Spleen (tissue), 11 donors: Measurements from ENCODE around the gene CRMP1. TPM values are rescaled to one million over a fixed set of nuclear protein-coding genes. Genes with fewer than 3 reads are reported as not detected.

ENCODE experiments used
- DNase-seq: peaks from one replicate; pipeline ENCODE4 v3.0.0-alpha.2; 2020
- H3K27ac ChIP-seq, 8 donors: fragments of 200-600 bp; sonication (generic) in 7 of 8; 1 replicate in 4 of 8; 2 replicates in 4 of 8; pipeline versions ENCODE4 v1.5.0 to v1.8.0; 2016 to 2021; ENCODE audit warnings: inconsistent platforms in 4 of 8, mild to moderate bottlenecking in 4 of 8, moderate library complexity in 1 of 8
- H3K27me3 ChIP-seq, 7 donors: fragments of 200-600 bp; sonication (generic) in 6 of 7; replicated peaks in 1 of 7; 1 replicate in 4 of 7; 2 replicates in 3 of 7; pipeline versions ENCODE4 v1.5.0 to v1.8.0; 2016 to 2021; ENCODE audit warnings: inconsistent platforms in 3 of 7, mild to moderate bottlenecking in 1 of 7
- H3K36me3 ChIP-seq, 6 donors: fragments of 200-600 bp; sonication (generic) in 5 of 6; 1 replicate in 4 of 6; 2 replicates in 2 of 6; pipeline versions ENCODE4 v1.5.0 to v1.8.0; 2016 to 2021; ENCODE audit warnings: inconsistent platforms in 2 of 6
- H3K4me1 ChIP-seq, 6 donors: fragments of 200-600 bp; sonication (generic) in 5 of 6; 1 replicate in 3 of 6; 2 replicates in 3 of 6; pipeline versions ENCODE4 v1.5.0 to v1.8.0; 2016 to 2021; ENCODE audit warnings: inconsistent platforms in 3 of 6
- H3K4me3 ChIP-seq, 8 donors: fragments of 200-600 bp; sonication (generic) in 7 of 8; 1 replicate in 4 of 8; 2 replicates in 4 of 8; pipeline versions ENCODE4 v1.5.0 to v1.8.0; 2016 to 2021; ENCODE audit warnings: inconsistent platforms in 4 of 8, mild to moderate bottlenecking in 4 of 8, moderate library complexity in 2 of 8
- H3K9me3 ChIP-seq, 8 donors: fragments of 200-600 bp; sonication (generic) in 7 of 8; 1 replicate in 4 of 8; 2 replicates in 4 of 8; pipeline versions ENCODE4 v1.5.0 to v1.8.0; 2016 to 2021; ENCODE audit warnings: inconsistent platforms in 4 of 8
- POLR2A ChIP-seq, 3 donors: fragments of 450-650 bp; IDR thresholded peaks; one replicate each; pipeline ENCODE4 v1.5.1; 2017; ENCODE audit warnings: antibody characterized with exemption in 3 of 3, mild to moderate bottlenecking in 1 of 3
- POLR2AphosphoS5 ChIP-seq, 3 donors: sonication (generic); formaldehyde crosslinking; IDR thresholded peaks; one replicate each; pipeline ENCODE4 v1.5.1; 2017; ENCODE audit warnings: antibody characterized with exemption in 3 of 3
- WGBS, 5 donors: extraction: QIAGEN DNeasy Blood & Tissue Kit in 3 of 5; methylation state at CpG; one replicate each; pipeline versions ENCODE4 v1.1.5 to v1.1.7; 2013 to 2018; 5-methylcytosine and 5-hydroxymethylcytosine counted together
- intact Hi-C: fragments of 100-400 bp; cut with DNase I; formaldehyde crosslinking; loops from one replicate; pipeline ENCODE4 v1.15.0; 2023; ENCODE audit warnings: low total_unique reads
- polyA plus RNA-seq, 3 donors: library from polyadenylated mRNA; stranded (reverse); fragments of 200-250 nt; gene quantifications; one replicate each; pipeline ENCODE4 v1.2.1, GENCODE V29; 2013
- total RNA-seq, 7 donors: library from RNA; depleted of rRNA in 3 of 7; stranded (reverse); fragments of >200 nt in 3 of 7; fragmentation: NEBNext Ultra II Directional in 4 of 7; extraction: Animal tissue kit (Norgen Biotek cat#: 25700) in 4 of 7; gene quantifications; one replicate each; pipeline versions ENCODE4 v1.1.0 to v1.2.1, GENCODE V29; 2016 to 2021
- TF ChIP-seq, protein P1 (sequence below), 11 experiments: fragments of 200-600 bp in 7 of 11; fragments of 450-650 bp in 4 of 11; sonication (generic) in 4 of 11; IDR thresholded peaks in 8 of 11; conservative IDR thresholded peaks in 3 of 11; 1 replicate in 7 of 11; 2 replicates in 4 of 11; pipeline versions ENCODE4 v1.4.0 to v1.8.0; 2016 to 2021; ENCODE audit warnings: antibody characterized with exemption in 11 of 11, inconsistent platforms in 4 of 11, mild to moderate bottlenecking in 1 of 11
- donor health status: healthy with polysubstance abuse.
- donor health status: DM: no; HTN: no; CAD: no; lungs with moderate emphysema.
- donor health status: DM: no; HTN: no; CAD: no.
- donor health status: Bipolar disorder and iron deficiency.
- donor health status: healthy.
- donor health status: DM: no; HTN: no; CAD: no.
- donor health status: DM: yes; HTN: yes; CAD: no.

The CRMP1 gene
- total and polyA plus RNA-seq, 10 donors = 0.03 to 2.3 (median 0.85) TPM; not detected in 1

DNA sequence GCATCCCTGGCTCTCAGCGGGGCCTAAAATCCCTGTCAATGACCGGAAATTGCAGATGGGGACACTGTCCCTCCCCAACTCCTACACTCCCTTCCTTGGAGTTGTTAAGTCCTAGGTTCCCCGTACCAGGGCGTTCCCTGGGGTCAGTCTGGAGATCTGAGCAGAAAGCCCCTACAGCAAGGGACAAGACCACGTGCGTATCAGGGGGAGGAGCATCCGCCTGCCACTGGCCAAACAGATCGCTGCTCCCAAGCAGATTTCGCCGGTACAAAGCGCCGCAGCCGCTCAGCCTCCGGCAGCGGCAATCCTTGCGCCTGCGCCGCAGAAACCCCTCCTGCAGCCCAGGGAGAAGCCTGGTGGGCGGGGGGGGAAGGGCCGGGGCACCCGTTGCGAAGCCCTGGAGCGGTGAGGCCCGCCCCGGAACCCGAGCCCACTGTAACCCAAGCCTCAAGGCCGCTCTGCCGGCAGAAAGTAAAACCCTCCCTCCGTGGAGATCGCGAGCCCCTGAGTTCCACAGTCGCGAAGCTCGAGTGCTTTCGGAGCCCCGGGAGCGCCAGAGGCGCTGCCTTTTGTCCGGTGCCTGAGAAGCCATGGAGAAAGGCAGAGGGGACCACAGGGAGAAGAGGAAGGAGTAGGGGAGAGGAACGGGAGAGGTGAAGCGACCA is 2.7 kb downstream of the CRMP1 start:
- peaks cover 17 to 99% (median 83%) of the 10 kb centered on the region in 7 donors for H3K27me3 ChIP-seq

DNA sequence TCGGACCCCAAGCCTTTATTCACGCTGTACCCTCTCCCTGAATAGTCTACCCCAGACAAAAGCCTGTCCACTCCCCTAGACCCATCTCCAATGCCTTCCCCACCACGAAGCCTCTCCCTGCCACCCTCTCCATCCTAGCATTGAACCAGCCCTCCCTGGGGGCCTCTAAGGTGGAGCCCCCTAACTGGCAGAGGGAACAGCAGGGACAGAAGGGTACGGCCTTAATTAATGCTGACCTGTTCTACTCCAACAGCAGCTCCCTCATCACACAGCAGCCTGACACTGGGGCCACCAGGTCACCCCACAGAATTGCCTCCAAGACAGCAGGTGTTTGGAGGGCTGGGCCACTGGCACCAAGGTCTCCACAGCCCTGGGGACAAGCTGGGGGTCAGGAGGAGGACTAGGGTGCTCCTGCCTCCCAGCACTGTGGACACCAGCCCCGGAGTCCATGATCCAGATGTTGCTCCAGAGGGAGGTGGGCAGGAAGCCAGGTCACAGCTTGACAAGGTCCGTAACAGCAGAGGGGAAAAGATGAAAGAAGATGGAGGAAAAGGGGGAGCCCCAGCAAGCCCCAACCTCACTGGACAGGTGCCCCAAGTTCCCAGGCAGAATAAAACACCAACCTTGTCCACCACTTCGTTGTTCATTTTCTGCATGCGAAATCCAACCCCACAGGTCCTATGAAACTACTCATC is 3.7 kb downstream of the CRMP1 start:
- peaks cover 0 to 39% (median 22%) of the 10 kb centered on the region in 6 donors for H3K4me1 ChIP-seq
- intact Hi-C loops = no loop called here
- no peaks in the 10 kb centered on the region for H3K36me3 ChIP-seq
- TF ChIP-seq POLR2AphosphoS5 (IDR thresholded peaks at IDR 0.05) (no peak), POLR2A (IDR thresholded peaks at IDR 0.05) (no peak)
- TF ChIP-seq, protein P1, sequence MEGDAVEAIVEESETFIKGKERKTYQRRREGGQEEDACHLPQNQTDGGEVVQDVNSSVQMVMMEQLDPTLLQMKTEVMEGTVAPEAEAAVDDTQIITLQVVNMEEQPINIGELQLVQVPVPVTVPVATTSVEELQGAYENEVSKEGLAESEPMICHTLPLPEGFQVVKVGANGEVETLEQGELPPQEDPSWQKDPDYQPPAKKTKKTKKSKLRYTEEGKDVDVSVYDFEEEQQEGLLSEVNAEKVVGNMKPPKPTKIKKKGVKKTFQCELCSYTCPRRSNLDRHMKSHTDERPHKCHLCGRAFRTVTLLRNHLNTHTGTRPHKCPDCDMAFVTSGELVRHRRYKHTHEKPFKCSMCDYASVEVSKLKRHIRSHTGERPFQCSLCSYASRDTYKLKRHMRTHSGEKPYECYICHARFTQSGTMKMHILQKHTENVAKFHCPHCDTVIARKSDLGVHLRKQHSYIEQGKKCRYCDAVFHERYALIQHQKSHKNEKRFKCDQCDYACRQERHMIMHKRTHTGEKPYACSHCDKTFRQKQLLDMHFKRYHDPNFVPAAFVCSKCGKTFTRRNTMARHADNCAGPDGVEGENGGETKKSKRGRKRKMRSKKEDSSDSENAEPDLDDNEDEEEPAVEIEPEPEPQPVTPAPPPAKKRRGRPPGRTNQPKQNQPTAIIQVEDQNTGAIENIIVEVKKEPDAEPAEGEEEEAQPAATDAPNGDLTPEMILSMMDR (IDR thresholded peaks at IDR 0.05 in 8 of 11, conservative IDR thresholded peaks at IDR 0.05 in 3 of 11) = no peak
- H3K4me3 ChIP-seq = peak overlapping the region in 1 of 8 donors; percentile 30
- no peak overlapping the region for H3K27ac ChIP-seq
- no peak for DNase-seq
- WGBS, 5 donors = 24 to 32% (median 29%) methylated on average over 8 of the region's 8 CpGs
- peaks cover 17 to 94% (median 73%) of the 10 kb centered on the region in 7 donors for H3K27me3 ChIP-seq
- H3K9me3 ChIP-seq = peaks cover 0 to 6% (median 0%) of the 10 kb centered on the region in 8 donors

More for the DNA sequence above, 2.7 kb downstream of the CRMP1 start:
- intact Hi-C loops = no loop called here
- peaks cover 0 to 6% (median 0%) of the 10 kb centered on the region in 8 donors for H3K9me3 ChIP-seq
- WGBS, 5 donors = 2 to 10% (median 4%) methylated on average over 23 to 41 of the region's 41 CpGs
- H3K27ac ChIP-seq = no peak overlapping the region
- H3K4me3 ChIP-seq = peak overlapping the region in 2 of 8 donors; percentile 6 to 37
- TF ChIP-seq POLR2A (IDR thresholded peaks at IDR 0.05) (no peak), POLR2AphosphoS5 (IDR thresholded peaks at IDR 0.05) (no peak)
- TF ChIP-seq, protein P1 (IDR thresholded peaks at IDR 0.05 in 8 of 11, conservative IDR thresholded peaks at IDR 0.05 in 3 of 11) = no peak
- H3K4me1 ChIP-seq = peaks cover 0 to 39% (median 22%) of the 10 kb centered on the region in 6 donors
- no peak for DNase-seq
- no peaks in the 10 kb centered on the region for H3K36me3 ChIP-seq

DNA sequence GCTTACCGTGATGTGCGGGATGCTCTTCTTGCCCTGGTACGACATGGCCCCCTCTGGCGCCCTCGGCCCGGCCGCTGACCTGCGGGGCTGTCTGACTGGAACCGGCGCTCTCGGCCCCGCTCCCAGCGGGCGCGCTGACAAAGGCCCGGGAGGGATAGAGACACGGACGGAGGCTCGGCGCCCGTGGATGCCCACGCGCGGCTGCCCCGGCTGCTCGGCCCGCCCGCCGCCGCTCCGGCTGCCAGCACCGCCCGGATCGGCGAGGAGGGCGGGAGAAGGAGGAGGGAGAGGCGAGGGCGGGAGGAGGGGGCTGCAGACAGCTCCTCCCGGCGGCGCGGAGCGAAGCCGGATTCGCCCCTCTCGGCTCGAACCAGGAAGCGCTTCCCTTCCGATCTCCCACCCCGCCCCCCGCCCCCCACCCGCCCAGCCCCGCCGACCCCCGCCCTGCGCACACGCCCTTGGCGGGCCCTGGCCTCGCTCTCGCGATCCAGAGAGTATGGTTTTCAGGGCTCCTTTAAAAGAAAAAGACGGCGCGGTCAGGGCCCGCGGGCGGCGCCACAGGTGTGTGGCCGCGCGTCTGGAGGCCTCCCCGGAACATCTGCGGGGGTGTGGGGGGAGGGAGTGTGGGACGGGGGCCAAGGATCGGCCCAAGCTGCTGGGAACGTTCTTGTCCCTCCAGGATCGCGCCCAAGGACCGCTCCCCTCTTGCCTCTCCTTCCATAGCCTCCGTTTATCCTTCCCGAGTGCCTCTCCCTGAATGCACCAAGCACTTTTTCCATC is 4.5 kb downstream of the CRMP1 start:
- peaks cover 0 to 39% (median 22%) of the 10 kb centered on the region in 6 donors for H3K4me1 ChIP-seq
- H3K9me3 ChIP-seq = peaks cover 0 to 6% (median 0%) of the 10 kb centered on the region in 8 donors
- no peaks in the 10 kb centered on the region for H3K36me3 ChIP-seq
- H3K4me3 ChIP-seq = peak overlapping the region in 7 of 8 donors; percentile 21 to 56 (median 26)
- peaks cover 17 to 87% (median 67%) of the 10 kb centered on the region in 7 donors for H3K27me3 ChIP-seq
- TF ChIP-seq POLR2A (IDR thresholded peaks at IDR 0.05) = no peak
- TF ChIP-seq, protein P1 (IDR thresholded peaks at IDR 0.05 in 8 of 11, conservative IDR thresholded peaks at IDR 0.05 in 3 of 11) = no peak
- no peak for TF ChIP-seq POLR2AphosphoS5 (IDR thresholded peaks at IDR 0.05)
- H3K27ac ChIP-seq = no peak overlapping the region
- WGBS, 5 donors = 1 to 5% (median 3%) methylated on average over 24 to 73 of the region's 81 CpGs
- DNase-seq = no peak
- intact Hi-C loops = no loop called here
